SK-N-SH treated with all-trans-retinoic acid at 6 μM for 48 hours (cell line): ENCODE measurements around the gene TH.

ENCODE experiments used
- RARB ChIP-seq: fragments of 250-450 bp; sonication (Bioruptor Pico); IDR thresholded peaks from 2 replicates; pipeline ENCODE4 v1.8.0; 2021; ENCODE audit warnings: mild to moderate bottlenecking, moderate library complexity
- ZFP30 ChIP-seq: fragments of 450-650 bp; formaldehyde crosslinking; IDR thresholded peaks from 2 replicates; pipeline ENCODE4 v1.5.0; 2022; ENCODE audit warnings: mild to moderate bottlenecking, moderate library complexity
- TF ChIP-seq, protein P1 (sequence below): fragments of 250-450 bp; sonication (Bioruptor Pico); IDR thresholded peaks from 2 replicates; pipeline ENCODE4 v1.5.1; 2020; ENCODE audit warnings: low read depth, mild to moderate bottlenecking, moderate library complexity

DNA sequence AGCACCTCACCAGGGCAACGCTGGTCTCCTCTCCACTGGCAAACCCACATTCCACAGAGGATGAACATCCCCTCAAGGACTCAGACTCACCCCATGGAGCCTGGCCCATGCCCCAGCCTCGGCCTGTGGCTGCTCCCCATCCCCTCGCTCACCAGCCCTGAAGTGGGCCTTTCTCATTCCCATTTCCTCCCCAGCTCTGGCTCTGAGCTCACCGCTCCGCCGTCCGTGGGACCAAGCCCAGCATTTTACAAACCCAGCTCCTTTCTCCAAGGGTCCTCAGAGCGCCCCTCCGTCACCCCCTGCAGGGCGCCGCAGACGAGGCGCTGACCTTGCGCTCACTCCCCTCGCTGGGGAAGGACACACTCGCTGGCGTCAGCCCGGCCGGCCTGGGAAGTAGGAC, 25.6 kb downstream of the TH start:
- TF ChIP-seq ZFP30 (CRISPR knock-in tag) (no peak), RARB (no peak)
- TF ChIP-seq, protein P1, sequence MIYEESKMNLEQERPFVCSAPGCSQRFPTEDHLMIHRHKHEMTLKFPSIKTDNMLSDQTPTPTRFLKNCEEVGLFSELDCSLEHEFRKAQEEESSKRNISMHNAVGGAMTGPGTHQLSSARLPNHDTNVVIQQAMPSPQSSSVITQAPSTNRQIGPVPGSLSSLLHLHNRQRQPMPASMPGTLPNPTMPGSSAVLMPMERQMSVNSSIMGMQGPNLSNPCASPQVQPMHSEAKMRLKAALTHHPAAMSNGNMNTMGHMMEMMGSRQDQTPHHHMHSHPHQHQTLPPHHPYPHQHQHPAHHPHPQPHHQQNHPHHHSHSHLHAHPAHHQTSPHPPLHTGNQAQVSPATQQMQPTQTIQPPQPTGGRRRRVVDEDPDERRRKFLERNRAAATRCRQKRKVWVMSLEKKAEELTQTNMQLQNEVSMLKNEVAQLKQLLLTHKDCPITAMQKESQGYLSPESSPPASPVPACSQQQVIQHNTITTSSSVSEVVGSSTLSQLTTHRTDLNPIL (CRISPR knock-in tag): no peak
